ENCODE results near the gene FNIP1.
A peak's percentile ranks its signal among the peaks of the same experiment; 100 is the strongest.

The FNIP1 gene

DNA sequence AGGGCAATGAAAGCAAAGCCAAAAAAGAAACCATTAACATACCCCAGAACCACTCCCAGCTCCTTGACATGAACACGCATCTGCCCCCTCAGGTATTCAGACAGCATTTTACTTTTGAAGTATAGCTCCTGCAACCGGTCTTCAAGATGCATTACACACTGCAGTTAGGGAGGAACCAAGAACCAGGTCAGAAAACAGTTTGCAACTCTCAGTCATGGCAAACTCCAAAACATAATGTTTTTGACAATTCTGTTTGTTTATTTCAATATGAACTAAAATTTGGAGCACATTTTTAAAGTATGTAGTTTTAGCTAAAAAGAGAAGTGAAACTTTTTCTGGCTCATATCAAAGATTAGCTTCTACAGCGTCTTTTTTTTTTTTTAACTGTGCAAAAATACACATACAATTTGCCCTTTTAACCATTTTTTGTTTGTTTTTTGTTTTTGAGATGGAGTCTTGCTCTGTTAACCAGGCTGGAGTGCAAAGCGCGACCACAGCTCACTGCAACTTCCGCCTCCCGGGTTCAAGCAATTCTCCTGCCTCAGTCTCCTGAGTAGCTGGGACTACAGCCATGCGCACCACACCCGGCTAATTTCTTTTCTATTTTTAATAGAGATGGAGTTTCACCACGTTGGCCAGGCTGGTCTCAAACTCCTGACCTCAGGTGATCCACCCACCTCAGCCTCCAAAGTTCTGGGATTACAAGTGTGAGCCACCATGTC lies 149.6 kb downstream of the FNIP1 start:
- DNase-seq (ENCODE audit: low spot score), result peak; percentile 32
- TF ChIP-seq, protein P1, sequence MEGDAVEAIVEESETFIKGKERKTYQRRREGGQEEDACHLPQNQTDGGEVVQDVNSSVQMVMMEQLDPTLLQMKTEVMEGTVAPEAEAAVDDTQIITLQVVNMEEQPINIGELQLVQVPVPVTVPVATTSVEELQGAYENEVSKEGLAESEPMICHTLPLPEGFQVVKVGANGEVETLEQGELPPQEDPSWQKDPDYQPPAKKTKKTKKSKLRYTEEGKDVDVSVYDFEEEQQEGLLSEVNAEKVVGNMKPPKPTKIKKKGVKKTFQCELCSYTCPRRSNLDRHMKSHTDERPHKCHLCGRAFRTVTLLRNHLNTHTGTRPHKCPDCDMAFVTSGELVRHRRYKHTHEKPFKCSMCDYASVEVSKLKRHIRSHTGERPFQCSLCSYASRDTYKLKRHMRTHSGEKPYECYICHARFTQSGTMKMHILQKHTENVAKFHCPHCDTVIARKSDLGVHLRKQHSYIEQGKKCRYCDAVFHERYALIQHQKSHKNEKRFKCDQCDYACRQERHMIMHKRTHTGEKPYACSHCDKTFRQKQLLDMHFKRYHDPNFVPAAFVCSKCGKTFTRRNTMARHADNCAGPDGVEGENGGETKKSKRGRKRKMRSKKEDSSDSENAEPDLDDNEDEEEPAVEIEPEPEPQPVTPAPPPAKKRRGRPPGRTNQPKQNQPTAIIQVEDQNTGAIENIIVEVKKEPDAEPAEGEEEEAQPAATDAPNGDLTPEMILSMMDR (IDR thresholded peaks at IDR 0.05; ENCODE audit: extremely low read depth, missing control alignments), result no peak

DNA sequence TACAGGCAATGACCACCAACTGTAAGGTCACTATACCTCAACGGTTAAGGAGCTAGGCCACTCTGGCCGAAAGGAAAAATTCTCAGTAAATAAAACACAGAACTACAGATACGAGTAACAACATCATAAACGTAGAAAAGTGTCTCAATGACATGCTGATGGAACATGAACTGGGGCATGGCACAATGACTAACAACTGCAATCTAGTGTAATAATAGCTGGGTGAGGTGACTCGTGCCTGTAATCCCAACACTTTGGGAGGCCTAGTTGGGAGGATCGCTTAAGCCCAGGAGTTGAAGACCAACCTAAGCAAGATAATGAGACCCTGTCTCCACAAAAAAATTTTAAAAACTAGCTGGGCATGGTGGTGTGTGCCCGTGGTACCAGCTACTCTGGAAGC lies 152.0 kb downstream of the FNIP1 start:
- no peak for DNase-seq (ENCODE audit: low spot score)
- TF ChIP-seq, protein P1 (IDR thresholded peaks at IDR 0.05; ENCODE audit: extremely low read depth, missing control alignments), result no peak

DNA sequence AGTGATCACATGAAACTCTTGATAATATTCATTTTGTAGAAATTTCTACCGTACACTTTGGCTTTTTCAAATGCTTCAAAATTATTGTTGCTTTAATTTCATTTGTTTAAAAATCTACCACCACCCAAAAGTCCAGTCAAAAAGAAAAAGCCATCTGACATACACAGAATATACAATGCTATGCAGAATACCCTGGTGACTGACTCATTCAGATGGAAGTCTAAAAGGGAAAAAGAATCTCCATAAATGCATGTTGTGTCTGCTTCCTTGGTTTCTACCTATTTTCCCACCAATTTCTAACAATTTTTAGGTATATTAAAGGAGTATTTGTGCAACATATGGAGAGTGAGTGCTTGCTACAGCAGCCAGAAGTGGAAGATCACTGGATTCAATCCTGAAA lies 152.4 kb downstream of the FNIP1 start:
- DNase-seq (ENCODE audit: low spot score), result no peak
- TF ChIP-seq, protein P1 (IDR thresholded peaks at IDR 0.05; ENCODE audit: extremely low read depth, missing control alignments), result no peak

DNA sequence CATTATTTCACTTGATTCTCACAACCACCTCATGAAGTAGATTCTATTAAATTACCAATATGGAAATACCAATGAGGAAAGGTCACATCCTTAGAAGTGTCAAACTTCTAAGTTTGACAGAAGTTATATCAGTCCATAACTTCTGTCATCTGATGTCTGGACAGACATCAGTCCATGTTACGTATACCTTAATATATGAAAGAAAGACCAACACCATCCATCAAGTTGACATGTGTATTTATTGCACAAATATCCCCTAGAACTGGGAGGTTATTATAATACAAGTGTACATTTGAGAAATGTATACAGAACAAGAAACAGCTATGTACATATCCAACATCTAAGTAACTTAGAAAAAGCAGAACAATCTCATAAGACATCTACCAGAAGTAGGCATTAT lies 155.3 kb downstream of the FNIP1 start:
- DNase-seq (ENCODE audit: low spot score), result no peak
- TF ChIP-seq, protein P1 (IDR thresholded peaks at IDR 0.05; ENCODE audit: extremely low read depth, missing control alignments), result no peak

DNA sequence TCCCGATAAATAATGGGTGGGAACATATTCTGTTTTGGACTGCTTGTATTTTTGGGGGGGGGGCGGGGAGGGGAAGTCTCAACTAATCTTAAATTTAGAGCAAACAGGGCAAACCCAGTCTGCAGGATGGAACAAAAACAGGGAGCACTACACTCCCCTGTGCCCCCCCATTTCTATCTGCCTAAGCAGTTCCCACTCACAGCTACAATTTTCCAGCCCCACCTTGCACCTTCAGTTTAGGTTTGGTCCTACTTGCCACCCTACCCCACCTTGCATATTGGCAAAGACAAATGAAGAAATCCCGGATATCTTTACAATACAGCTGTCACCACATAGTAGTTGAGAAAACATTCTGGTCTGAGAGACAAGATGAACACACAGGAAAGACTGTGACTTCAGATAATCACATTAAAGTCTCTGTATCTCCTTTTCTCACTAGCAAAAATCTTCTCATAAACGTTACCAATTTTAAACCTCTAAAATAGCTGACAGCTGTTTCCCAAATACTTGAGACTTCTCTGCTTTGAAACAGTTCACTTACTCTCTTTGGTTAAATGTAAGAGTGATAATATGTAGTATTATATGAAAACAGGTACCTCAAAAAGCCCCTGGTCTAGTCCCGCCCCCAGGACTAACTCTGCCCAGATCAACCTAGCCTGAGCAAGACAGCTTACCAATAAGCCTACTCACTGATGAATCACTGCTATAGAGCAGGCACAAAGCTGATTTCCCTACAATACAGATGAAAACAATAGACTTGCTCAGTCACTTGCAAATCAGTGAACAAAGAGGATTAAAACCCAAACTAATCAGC lies 156.6 kb downstream of the FNIP1 start:
- TF ChIP-seq, protein P1 (IDR thresholded peaks at IDR 0.05; ENCODE audit: extremely low read depth, missing control alignments), result no peak
- DNase-seq (ENCODE audit: low spot score), result peak; percentile 38

DNA sequence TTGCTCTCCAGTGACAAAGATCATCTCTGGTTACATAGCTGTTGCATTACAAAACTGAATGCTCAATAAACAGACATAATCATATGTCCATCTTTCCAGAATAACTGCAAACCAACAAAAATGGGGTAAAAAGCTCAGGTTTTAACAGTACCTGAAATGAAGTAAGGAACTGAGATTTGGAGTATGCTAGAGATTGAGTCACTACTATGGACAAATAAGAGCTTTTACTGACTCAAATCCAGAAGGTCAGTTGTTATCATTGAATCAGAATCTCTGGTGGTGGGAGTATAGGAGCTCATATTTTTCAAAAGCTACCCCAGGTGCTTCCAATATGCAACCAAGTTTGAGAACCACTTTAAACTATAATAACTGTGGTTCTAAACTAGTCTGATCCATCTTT lies 157.7 kb downstream of the FNIP1 start:
- TF ChIP-seq, protein P1 (IDR thresholded peaks at IDR 0.05; ENCODE audit: extremely low read depth, missing control alignments), result no peak
- DNase-seq (ENCODE audit: low spot score), result no peak

DNA sequence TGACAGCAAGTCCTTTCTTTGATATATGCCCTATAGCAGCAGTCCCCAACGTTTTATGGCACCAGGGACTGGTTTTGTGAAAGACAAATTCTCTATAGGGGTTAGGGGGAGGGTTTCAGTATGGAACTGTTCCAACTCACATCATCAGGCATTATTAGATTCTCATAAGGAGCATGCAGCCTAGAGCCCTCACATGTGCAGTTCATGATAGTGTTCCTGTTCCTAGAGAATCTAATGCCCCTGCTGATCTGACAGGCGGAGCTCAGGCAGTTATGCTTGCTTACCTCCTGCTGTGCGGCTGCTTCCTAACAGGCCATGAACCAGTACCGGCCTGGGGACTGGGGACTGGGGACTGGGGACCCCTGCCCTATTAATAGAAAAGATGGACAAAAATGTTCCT lies 159.1 kb downstream of the FNIP1 start:
- DNase-seq (ENCODE audit: low spot score), result no peak
- TF ChIP-seq, protein P1 (IDR thresholded peaks at IDR 0.05; ENCODE audit: extremely low read depth, missing control alignments), result no peak

All from GM20000 (cell line).